Stimulated activated CD8-positive, alpha-beta memory T cell treated with anti-CD3 and anti-CD28 coated beads, Interleukin-12 subunit alpha, Interleukin-12 subunit beta, amount 100 ng/mL, for 1 hour (primary cell): ENCODE measurements around the gene ENGASE.
A peak's percentile ranks its signal among the peaks of the same experiment; 100 is the strongest.

Experiments
- DNase-seq: peaks from one replicate; pipeline ENCODE4 v3.0.0-alpha.2; 2020; ENCODE audit warnings: low read depth

ENGASE gene

DNA sequence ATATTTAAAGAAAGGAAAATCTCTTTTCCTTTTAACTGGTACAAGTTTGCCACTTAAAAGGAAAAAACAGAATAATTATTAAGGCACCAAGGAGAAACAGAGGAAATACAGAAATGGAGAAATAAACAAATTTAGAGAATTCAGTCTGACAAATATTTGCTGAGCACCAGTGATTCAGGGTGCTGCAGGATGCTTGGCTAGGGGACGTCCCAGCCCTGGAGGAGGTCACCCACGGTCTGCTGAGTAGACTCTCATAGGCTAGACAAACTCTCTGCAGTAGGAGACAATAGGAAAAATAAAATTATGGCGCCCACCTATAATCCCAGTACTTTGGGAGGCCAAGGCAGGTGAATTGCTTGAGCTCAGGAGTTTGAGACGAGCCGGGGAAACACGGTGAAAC lies 34.7 kb upstream of the ENGASE start:
- DNase-seq, result no peak

DNA sequence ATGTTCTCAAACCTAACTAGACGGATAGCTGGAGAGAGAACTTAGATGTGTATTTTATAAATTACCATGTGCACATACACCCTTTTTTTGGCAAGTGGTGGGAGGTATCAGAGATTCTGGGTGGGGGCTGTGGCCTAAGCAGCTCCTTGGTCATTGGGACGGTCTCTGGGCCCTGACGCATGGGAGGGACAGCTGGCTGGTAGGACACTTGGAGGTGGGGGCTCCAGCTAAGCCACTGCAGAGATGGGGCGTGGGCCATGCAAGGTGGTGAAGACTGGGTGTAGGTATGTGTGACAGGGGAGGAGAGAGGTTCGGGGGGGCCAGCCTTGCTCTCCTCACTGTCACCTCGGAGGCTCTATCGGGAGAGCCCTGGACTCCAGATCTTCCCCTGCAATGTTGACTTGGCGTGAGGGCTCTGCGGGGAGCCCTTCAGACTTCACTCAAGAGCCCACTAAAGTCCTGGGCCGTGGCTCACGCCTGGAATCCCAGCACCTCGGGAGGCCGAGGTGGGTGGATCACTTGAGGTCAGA lies 33.5 kb upstream of the ENGASE start:
- no peak for DNase-seq

GRCh38 chr17:79041723-79042420 lies 32.8 kb upstream of the ENGASE start:
- no peak for DNase-seq

GRCh38 chr17:79042421-79043190 lies 32.0 kb upstream of the ENGASE start:
- peak; percentile 47 for DNase-seq

DNA sequence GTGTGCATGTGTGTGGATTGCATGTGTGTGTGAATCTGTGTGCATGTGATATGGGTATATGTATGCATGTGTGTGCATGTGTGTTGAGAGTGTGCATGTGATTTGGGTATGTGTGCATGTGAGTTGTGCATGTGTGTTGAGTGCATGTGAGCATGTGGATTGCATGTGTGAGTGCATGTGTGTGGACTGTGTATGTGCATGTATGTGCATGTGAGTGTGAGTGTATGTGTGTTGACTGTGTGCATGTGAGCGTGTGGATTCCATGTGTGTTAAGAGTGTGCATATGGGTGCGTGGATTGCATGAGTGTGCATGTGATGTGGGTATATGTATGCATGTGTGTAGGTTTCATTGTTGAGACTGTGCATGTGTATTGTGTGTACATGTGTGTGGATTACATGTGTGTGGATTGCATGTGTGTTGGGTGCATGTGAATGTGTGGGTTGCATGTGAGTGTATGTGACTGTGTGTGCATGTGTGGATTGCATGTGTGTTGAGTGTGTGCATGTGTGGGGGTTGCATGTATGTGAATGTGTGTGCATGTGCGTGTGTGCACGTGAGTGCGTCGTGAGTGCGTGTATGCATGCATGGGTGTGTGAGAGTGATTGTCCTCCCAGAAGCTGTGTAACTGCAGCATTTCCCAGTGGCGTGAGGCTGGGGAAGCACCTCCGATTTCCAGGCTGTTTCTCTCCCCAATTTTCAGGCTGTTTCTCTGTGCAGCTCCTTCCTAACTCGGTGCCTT lies 31.3 kb upstream of the ENGASE start:
- DNase-seq, result no peak

DNA sequence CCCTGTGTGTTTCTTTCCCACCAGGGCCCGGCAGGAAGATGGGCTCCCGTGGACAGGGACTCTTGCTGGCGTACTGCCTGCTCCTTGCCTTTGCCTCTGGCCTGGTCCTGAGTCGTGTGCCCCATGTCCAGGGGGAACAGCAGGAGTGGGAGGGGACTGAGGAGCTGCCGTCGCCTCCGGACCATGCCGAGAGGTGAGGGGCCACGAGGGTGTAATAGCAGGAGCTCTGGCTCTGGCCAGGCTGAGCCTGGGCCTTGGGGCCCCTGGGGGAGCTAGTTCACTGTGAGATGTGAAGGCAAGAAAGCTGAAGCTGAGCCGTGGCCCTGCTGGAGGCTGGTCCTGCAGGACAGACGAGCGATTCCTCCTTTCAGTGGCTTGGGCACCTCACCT lies 30.7 kb upstream of the ENGASE start:
- no peak for DNase-seq

- DNase-seq, result no peak
These were observed 30.2 kb upstream of the ENGASE start for GRCh38 chr17:79044462-79044861.

DNA sequence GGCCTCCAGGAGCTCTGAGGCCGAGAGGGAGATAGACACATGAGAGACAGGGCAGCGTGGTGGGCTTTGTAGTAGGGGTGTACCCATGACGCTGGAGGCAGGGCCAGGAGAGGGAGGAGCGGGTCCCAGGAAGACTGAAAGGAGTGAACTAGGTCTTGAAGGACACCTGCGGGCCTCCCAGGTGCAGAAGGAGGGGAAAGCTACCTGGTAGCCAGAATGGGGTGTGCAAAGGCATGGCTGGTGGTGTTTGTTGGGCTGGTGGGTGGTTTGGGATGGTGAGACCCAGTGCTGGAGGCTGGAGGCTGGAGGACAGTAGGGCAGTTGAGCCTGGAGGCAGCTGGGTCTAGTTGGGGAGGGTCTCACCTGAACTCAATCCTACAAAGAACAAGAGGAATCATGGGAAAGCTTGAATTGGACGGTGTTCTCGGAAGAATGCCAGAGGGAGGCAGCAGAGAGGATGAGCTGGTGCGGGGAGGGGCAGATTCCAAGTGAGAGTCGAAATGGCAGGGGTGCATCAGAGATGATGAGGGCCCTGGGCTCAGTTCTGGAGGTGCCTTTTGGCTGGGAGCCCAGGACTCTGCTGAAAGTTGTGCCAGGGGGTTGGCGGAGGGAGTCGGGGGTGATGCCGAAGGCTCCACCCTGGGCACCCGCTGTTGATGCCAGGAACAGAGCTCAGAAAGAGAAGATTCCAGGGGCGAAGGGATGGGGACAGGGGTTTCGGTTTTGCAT lies 29.5 kb upstream of the ENGASE start:
- no peak for DNase-seq

- DNase-seq, result peak; percentile 27
These were observed 28.8 kb upstream of the ENGASE start for GRCh38 chr17:79045842-79046196.

DNA sequence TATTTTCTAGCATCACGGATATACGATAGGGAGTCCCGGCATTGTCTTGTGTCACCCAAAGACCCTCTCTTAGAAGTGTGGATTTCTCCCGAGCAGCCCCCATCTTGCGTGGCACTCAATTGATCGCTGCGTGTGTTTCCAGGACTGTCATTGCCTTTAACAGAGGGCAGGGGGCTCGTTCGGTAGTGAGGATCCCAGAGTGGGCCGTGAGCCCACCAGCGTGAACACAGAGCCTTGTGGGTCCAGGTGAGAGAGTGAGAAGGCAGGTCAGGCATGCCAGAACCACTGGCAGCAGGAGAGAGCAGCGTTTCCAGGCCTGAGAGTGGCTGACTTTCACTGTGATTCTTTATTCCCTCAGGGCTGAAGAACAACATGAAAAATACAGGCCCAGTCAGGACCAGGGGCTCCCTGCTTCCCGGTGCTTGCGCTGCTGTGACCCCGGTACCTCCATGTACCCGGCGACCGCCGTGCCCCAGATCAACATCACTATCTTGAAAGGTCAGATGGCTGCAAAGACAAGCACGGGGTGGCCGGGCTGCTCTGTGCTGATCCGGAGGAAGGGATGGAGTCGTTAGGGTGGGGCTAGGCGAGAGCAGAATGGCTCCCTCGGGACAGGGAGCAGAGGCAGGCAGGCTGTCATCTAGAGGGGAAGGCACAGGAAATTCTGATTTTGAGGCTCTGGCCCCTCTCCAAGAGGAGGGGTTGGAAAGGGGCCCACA lies 28.3 kb upstream of the ENGASE start:
- no peak for DNase-seq

DNA sequence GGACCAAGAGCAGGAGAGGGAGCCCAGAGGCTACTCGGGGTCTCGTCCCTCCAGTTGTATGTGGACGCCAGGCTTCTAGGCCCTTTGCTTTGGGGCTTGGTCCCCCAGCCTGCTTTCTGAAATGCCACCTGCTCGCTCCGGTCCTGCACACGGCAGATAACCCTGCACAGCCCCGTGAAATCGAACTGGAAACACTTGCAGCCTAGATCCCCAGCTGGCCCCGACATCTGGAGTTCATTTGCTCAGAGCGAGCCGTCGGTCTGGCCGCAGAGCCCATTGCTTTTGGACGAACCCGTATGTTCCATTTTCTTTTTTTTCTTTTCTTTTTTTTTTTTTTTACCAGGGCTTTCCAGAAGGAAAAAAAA lies 27.7 kb upstream of the ENGASE start:
- no peak for DNase-seq

DNA sequence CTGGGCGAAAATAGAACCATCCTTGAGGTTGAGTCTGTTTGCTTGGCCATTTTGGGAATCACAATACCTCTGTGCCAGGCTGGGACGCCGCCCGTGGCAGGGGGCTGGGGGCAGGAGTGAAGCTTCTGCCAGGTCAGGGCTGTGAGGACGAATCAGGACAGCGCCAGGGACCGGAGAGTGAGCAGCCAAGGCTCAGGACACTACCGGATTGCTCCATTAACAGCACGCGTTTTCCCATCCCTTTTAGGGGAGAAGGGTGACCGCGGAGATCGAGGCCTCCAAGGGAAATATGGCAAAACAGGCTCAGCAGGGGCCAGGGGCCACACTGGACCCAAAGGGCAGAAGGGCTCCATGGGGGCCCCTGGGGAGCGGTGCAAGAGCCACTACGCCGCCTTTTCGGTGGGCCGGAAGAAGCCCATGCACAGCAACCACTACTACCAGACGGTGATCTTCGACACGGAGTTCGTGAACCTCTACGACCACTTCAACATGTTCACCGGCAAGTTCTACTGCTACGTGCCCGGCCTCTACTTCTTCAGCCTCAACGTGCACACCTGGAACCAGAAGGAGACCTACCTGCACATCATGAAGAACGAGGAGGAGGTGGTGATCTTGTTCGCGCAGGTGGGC lies 27.2 kb upstream of the ENGASE start:
- DNase-seq, result no peak

- no peak for DNase-seq
These were observed 26.4 kb upstream of the ENGASE start for GRCh38 chr17:79047923-79048825.

DNA sequence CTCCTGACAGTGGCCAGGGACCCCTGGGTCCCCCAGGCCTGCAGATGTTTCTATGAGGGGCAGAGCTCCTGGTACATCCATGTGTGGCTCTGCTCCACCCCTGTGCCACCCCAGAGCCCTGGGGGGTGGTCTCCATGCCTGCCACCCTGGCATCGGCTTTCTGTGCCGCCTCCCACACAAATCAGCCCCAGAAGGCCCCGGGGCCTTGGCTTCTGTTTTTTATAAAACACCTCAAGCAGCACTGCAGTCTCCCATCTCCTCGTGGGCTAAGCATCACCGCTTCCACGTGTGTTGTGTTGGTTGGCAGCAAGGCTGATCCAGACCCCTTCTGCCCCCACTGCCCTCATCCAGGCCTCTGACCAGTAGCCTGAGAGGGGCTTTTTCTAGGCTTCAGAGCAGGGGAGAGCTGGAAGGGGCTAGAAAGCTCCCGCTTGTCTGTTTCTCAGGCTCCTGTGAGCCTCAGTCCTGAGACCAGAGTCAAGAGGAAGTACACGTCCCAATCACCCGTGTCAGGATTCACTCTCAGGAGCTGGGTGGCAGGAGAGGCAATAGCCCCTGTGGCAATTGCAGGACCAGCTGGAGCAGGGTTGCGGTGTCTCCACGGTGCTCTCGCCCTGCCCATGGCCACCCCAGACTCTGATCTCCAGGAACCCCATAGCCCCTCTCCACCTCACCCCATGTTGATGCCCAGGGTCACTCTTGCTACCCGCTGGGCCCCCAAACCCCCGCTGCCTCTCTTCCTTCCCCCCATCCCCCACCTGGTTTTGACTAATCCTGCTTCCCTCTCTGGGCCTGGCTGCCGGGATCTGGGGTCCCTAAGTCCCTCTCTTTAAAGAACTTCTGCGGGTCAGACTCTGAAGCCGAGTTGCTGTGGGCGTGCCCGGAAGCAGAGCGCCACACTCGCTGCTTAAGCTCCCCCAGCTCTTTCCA lies 25.5 kb upstream of the ENGASE start:
- no peak for DNase-seq

DNA sequence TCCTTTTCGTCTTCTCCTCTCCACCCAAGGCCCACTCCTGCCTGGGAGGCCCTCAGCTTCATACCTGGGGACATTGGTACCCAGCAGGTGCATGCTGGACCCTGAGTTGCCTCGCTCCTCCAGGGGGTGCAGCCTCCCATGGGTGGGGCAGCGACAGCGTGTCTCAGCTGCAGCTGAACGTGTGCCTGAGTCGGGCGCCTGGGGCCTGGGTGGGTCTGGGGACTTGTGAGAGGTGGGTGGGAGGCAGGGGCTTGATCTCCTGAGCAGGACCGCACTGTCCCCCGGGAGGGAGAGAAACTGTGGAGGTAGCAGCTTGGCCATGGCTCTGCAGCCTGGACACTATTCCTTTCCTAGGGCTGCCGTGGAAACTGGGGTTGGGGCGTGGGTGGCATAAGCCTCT lies 24.8 kb upstream of the ENGASE start:
- no peak for DNase-seq

DNA sequence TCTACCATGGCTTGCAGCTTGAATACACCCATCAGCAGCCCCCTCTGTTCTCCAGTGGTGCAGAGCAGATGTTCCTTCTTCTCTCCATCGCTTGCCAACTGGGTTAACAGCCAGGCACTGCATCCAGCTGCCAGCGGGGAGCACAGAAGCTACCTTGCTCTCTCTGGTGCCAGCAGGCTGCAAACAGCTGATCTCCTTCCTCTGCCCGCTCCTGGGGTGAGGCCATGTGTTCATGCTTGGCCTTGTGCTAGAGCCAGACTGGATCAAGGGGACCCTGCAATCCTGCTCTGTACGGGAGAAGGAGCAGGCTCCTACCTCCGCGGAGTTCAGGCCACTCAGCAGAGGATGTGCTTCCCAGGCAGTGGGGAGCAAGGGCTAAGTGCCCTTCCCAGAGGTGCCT lies 24.1 kb upstream of the ENGASE start:
- DNase-seq, result no peak

DNA sequence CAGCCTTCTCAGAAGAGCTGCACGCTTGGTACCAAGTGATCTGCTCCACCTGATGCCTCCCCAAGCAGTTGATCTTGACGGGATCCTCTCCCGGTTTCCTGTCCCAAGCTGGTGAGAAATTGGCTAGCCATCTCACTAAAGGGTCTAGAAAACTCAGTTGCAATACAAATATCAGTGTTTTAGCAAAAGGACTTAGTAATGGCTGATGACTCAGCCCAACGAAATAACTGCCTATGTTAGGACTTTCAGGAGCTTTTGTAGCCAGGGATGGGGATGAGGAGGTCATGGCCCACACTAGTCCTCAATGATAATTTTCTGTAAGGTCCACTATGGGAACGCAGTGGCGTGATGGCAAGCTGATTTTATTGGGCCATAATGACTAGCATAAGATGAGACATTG lies 23.3 kb upstream of the ENGASE start:
- DNase-seq, result no peak

GRCh38 chr17:79052131-79052530 lies 22.5 kb upstream of the ENGASE start:
- DNase-seq, result no peak
